Fibroblast of the aortic adventitia (primary cell): Measurements from ENCODE around the gene DDI1. TPM values are rescaled to one million over a fixed set of nuclear protein-coding genes. Genes with fewer than 3 reads are reported as not detected.
A peak's percentile ranks its signal among the peaks of the same experiment; 100 is the strongest.

Source experiments
- DNase-seq: peaks from one replicate; pipeline ENCODE4 v3.0.0-alpha.2; 2010; ENCODE audit warnings: low read depth
- H3K4me3 ChIP-seq: 2 replicates; pipeline ENCODE4 v1.5.1; 2011; ENCODE audit warnings: low read depth, mild to moderate bottlenecking, control low read depth, low read length, moderate library complexity
- CTCF ChIP-seq: IDR thresholded peaks from 2 replicates; pipeline ENCODE4 v1.5.1; 2011; ENCODE audit warnings: mild to moderate bottlenecking, low read length, control low read depth, inconsistent platforms; ENCODE audit not compliant: insufficient read depth
- total RNA-seq: library from RNA; depleted of rRNA; stranded (reverse); fragments of >200 nt; gene quantifications from 2 replicates; pipeline ENCODE4 v1.2.3, GENCODE V29; 2012; ENCODE audit warnings: low replicate concordance

The DDI1 gene
- total RNA-seq, 1 donor, result not detected

DNA sequence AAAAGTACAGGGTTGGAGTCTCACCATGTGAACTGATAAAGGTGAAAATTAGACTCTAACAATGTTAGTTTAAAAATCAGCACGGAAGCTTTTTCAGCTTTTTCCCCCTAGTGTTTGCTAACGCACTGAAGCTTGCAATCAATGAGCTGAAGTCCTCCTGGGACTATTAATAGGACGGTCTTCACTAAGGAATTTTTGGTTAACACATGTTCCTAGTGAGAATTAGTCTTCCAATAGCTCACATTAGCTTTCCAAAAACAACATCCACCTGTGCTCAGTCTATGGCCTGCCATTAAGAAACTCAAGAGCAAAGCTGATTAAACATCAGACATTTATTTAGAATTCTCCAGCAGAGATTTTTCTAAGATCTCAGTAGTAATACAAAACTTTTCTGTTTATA is 26.7 kb upstream of the DDI1 start:
- no peak overlapping the region for H3K4me3 ChIP-seq
- DNase-seq, result no peak
- TF ChIP-seq CTCF, result no peak

- no peak overlapping the region for H3K4me3 ChIP-seq
- DNase-seq, result peak; percentile 26
- no peak for TF ChIP-seq CTCF
Observed at GRCh38 chr11:104011044-104011443, 25.4 kb upstream of the DDI1 start.

- H3K4me3 ChIP-seq, result no peak overlapping the region
- no peak for TF ChIP-seq CTCF
- no peak for DNase-seq
Observed at GRCh38 chr11:104015649-104016415, 20.6 kb upstream of the DDI1 start.

DNA sequence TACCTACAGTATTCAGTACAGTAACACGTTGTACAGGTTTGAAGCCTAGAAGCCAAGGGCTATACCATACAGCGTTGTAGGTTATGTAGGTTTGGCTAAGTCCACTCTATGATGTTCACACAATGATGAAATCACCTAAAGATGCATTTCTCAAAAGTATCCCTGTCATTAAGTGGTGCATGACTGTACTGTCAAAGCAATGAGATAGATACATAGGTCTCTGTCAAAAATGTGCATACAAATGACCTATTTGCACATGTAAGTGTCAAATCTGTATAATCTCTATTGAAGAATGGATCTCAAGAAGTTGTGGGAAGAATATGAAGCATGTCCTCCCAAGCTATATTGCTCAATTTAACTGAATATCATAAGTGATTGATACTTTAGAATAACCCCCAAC is 11.9 kb upstream of the DDI1 start:
- DNase-seq, result no peak
- no peak for TF ChIP-seq CTCF
- no peak overlapping the region for H3K4me3 ChIP-seq

GRCh38 chr11:104028476-104029263 is 7.8 kb upstream of the DDI1 start:
- peak; percentile 30 for DNase-seq
- no peak overlapping the region for H3K4me3 ChIP-seq
- TF ChIP-seq CTCF, result no peak

DNA sequence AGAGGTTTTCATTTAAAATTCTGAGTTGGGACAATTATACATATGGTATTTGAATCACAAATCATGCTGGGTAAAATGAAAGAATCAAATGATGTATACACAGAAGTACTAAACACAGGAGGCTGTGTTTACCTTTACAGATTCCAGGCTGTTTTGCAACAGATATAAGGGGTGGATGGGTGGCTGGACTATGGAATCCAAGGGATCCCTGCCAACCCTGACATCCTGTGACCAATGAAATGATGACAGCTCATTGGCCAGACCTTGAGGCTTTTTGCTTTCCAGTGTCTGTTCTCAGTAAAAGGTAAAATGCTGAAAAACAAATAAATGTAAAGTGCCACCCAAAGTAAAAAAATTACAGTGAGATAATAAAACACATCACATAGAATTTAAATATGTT is 3.3 kb upstream of the DDI1 start:
- TF ChIP-seq CTCF, result no peak
- H3K4me3 ChIP-seq, result no peak overlapping the region
- DNase-seq, result peak; percentile 87
